Adrenal gland (tissue), 12 donors: ENCODE measurements around the gene TRAPPC13. TPM values are rescaled to one million over a fixed set of nuclear protein-coding genes. Genes with fewer than 3 reads are reported as not detected.

Experiments
- DNase-seq, 7 donors: peaks; one replicate each; pipeline ENCODE4 v3.0.0-alpha.2; 2019 to 2020
- H3K27ac ChIP-seq, 5 donors: fragments of 200-600 bp; sonication (generic) in 4 of 5; 1 replicate in 3 of 5; 2 replicates in 2 of 5; pipeline versions ENCODE4 v1.5.1 to v1.8.0; 2016 to 2020; ENCODE audit warnings: mild to moderate bottlenecking in 1 of 5
- H3K27me3 ChIP-seq: fragments of 200-600 bp; 2 replicates; pipeline ENCODE4 v1.8.0; 2021
- H3K36me3 ChIP-seq, 2 donors: fragments of 200-600 bp; replicated peaks in 1 of 2; 1 replicate in 1 of 2; 2 replicates in 1 of 2; pipeline versions ENCODE4 v1.5.1 to v1.8.0; 2018 to 2022
- H3K4me1 ChIP-seq, 2 donors: fragments of 200-600 bp; replicated peaks in 1 of 2; 1 replicate in 1 of 2; 2 replicates in 1 of 2; pipeline versions ENCODE4 v1.5.1 to v1.8.0; 2018 to 2021
- H3K4me3 ChIP-seq, 4 donors: fragments of 200-600 bp; sonication (generic) in 3 of 4; one replicate each; pipeline ENCODE4 v1.5.1; 2016 to 2018
- H3K9me3 ChIP-seq, 3 donors: fragments of 200-600 bp; sonication (generic) in 1 of 3; replicated peaks in 1 of 3; 1 replicate in 2 of 3; 2 replicates in 1 of 3; pipeline versions ENCODE4 v1.5.1 to v1.8.0; 2016 to 2021
- POLR2A ChIP-seq, 2 donors: fragments of 450-650 bp; IDR thresholded peaks; one replicate each; pipeline ENCODE4 v1.6.1; 2017; ENCODE audit warnings: antibody characterized with exemption in 2 of 2, mild to moderate bottlenecking in 2 of 2, moderate library complexity in 1 of 2
- WGBS, 4 donors: extraction: QIAGEN DNeasy Blood & Tissue Kit in 2 of 4; methylation state at CpG; one replicate each; pipeline versions ENCODE4 v1.1.5 to v1.1.7; 2013 to 2017; 5-methylcytosine and 5-hydroxymethylcytosine counted together
- intact Hi-C, 2 donors: fragments of 100-400 bp; cut with DNase I; formaldehyde crosslinking; loops; one replicate each; pipeline versions ENCODE4 v1.14.1 to v1.15.0; 2022 to 2023
- polyA plus RNA-seq, 3 donors: library from polyadenylated mRNA; stranded (reverse); fragments of 200-250 nt in 2 of 3; fragments of 350-450 nt in 1 of 3; fragmentation: Illumina TruSeq in 1 of 3; extraction: RNeasy Lipid Tissue Mini Kit (QIAGEN cat#74804) in 1 of 3; gene quantifications; one replicate each; pipeline ENCODE4 v1.2.3, GENCODE V29; 2013 to 2014
- total RNA-seq, 9 donors: library from RNA; depleted of rRNA in 4 of 9; stranded (reverse); fragments of >200 nt in 4 of 9; fragments of 120-200 nt in 1 of 9; fragmentation: NEBNext Ultra II Directional in 1 of 9; extraction: Animal tissue kit (Norgen Biotek cat#: 25700) in 1 of 9; gene quantifications; one replicate each; pipeline versions ENCODE4 v1.1.0 to v1.2.4, GENCODE V29; 2013 to 2023
- TF ChIP-seq, protein P1 (sequence below), 6 experiments: fragments of 450-650 bp in 4 of 6; fragments of 200-600 bp in 2 of 6; sonication (generic) in 1 of 6; IDR thresholded peaks; 1 replicate in 5 of 6; 2 replicates in 1 of 6; pipeline versions ENCODE4 v1.5.1 to v1.8.0; 2016 to 2021; ENCODE audit warnings: antibody characterized with exemption in 6 of 6, mild to moderate bottlenecking in 2 of 6, moderate library complexity in 1 of 6
- donor health status: healthy with polysubstance abuse.
- donor health status: Bipolar disorder and iron deficiency.
- donor health status: DM: yes; HTN: yes; CAD: no.
- donor health status: DM: no; HTN: no; CAD: no.
- donor health status: DM: no; HTN: no; CAD: no.
- donor health status: DM: yes; HTN: yes; CAD: no.

TRAPPC13 gene
- total and polyA plus RNA-seq, 12 donors: 9.8 to 53.6 (median 18.9) TPM

DNA sequence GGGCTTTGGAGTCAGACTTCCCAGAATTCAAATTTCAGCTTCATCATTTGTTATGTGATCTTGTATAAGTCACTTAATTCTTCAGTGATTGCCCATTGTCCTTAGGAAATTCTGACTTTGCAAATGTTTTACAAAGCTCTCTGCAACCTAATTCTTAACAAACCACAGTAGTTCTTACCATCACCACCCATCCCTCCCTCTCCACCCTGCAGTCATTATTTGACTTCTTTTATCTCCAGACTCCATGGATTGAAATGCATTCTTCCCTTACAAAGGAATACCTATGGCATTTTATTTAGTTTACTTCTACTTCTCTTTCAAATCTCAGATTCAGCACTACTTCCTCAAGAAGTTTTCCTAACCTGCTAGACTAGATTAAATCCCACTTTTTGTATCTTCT is 23.1 kb downstream of the TRAPPC13 start:
- TF ChIP-seq, protein P1, sequence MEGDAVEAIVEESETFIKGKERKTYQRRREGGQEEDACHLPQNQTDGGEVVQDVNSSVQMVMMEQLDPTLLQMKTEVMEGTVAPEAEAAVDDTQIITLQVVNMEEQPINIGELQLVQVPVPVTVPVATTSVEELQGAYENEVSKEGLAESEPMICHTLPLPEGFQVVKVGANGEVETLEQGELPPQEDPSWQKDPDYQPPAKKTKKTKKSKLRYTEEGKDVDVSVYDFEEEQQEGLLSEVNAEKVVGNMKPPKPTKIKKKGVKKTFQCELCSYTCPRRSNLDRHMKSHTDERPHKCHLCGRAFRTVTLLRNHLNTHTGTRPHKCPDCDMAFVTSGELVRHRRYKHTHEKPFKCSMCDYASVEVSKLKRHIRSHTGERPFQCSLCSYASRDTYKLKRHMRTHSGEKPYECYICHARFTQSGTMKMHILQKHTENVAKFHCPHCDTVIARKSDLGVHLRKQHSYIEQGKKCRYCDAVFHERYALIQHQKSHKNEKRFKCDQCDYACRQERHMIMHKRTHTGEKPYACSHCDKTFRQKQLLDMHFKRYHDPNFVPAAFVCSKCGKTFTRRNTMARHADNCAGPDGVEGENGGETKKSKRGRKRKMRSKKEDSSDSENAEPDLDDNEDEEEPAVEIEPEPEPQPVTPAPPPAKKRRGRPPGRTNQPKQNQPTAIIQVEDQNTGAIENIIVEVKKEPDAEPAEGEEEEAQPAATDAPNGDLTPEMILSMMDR (IDR thresholded peaks at IDR 0.05): no peak
- no peak for TF ChIP-seq POLR2A (IDR thresholded peaks at IDR 0.05)

DNA sequence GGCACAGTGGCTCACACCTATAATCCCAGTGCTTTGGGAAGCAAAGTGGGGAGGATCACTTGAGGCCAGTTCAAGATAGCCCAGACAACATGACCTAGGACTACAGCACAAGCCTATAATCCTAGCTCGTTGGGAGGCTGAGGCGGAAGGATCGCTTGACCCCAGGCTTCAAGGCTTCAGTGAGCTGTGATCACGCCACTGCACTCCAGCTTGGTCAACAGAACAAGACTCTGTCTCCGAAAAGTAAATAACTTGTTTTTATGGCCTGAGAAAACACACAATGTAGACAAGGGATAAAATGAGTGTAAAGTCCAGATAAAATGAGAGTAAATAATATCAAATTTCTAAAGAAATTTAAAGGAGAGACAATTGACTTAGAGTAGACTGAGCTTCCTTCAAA is 26.3 kb downstream of the TRAPPC13 start:
- peaks cover 0 to 11% of the 10 kb centered on the region in 2 donors for H3K36me3 ChIP-seq
- 74 to 96% (median 81%) methylated on average over 5 of the region's 5 CpGs for WGBS, 4 donors
- no peak overlapping the region for H3K27ac ChIP-seq
- no peaks in the 10 kb centered on the region for H3K9me3 ChIP-seq
- DNase-seq: no peak
- H3K4me1 ChIP-seq: no peaks in the 10 kb centered on the region
- H3K27me3 ChIP-seq: no peaks in the 10 kb centered on the region
- intact Hi-C loops: no loop called here
- no peak for TF ChIP-seq POLR2A (IDR thresholded peaks at IDR 0.05)
- TF ChIP-seq, protein P1 (IDR thresholded peaks at IDR 0.05): no peak
- H3K4me3 ChIP-seq: no peak overlapping the region

More for the DNA sequence above, 23.1 kb downstream of the TRAPPC13 start:
- Histone ChIP-seq H3K36me3 (peaks cover 0 to 11% of the 10 kb centered on the region in 2 donors), H3K9me3 (no peaks in the 10 kb centered on the region), H3K27ac (no peak overlapping the region), H3K4me3 (no peak overlapping the region), H3K27me3 (no peaks in the 10 kb centered on the region), H3K4me1 (no peaks in the 10 kb centered on the region)
- intact Hi-C loops: no loop called here
- no peak for DNase-seq

DNA sequence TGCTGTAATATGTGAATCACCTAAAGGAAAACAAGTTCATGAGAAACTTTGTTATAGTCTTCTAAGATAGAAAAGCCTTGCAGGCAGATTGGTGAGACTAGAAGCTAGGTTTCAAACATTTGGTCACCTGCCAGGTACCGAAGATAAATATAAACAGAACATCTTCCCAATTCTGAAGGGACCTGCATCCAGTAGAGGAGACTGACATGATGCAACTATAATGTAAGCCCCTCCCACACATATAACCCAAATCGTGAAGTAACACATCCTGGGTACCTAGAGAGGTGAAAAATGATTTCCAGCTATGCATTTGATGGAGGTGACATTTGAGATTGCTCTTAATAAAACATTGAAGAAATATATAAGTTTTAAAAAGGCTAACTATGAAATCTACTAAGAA is 29.9 kb downstream of the TRAPPC13 start:
- no peak overlapping the region for H3K4me3 ChIP-seq
- no peak overlapping the region for H3K27ac ChIP-seq
- 89 to 96% (median 95%) methylated on average over 2 of the region's 2 CpGs for WGBS, 4 donors
- H3K36me3 ChIP-seq: peaks cover 0 to 9% of the 10 kb centered on the region in 2 donors
- intact Hi-C loops: no loop called here
- no peak for DNase-seq
- H3K27me3 ChIP-seq: no peaks in the 10 kb centered on the region
- TF ChIP-seq POLR2A (IDR thresholded peaks at IDR 0.05): no peak
- TF ChIP-seq, protein P1 (IDR thresholded peaks at IDR 0.05): no peak
- H3K4me1 ChIP-seq: no peaks in the 10 kb centered on the region
- no peaks in the 10 kb centered on the region for H3K9me3 ChIP-seq

DNA sequence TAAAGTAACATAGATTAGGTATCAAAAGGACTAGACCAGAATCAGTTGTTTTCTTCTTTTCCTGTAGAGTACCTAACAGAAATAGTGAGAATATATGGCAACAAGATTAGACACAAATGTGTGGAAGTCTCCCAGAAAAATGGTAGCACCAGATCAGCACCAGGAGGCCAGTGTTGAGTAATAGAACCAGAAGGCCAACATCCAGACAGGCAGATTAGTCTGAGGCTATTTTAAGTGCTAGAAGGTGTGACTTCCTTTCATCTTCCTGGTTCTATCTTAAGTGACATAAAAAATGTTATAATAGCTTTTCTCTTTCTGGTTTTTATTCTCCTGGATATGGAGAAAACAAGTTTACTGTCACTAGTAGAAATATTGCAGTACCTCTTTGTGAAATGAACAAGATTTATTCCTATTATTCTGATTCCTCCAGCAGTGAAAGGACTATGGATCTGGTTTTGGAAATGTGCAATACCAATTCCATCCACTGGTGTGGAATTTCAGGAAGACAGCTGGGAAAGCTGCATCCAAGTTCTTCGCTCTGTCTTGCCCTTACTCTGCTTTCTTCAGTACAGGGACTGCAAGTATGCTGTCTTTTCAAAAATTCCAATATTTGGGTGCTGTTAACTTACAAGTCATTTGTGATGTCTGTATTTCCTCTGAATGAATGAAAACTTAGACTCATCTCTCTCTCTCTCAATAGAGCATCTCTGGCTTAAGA is 39.1 kb downstream of the TRAPPC13 start:
- Histone ChIP-seq H3K36me3 (peaks cover 0 to 17% of the 10 kb centered on the region in 2 donors), H3K27me3 (no peaks in the 10 kb centered on the region), H3K27ac (no peak overlapping the region), H3K9me3 (no peaks in the 10 kb centered on the region), H3K4me3 (no peak overlapping the region), H3K4me1 (no peaks in the 10 kb centered on the region)
- TF ChIP-seq POLR2A (IDR thresholded peaks at IDR 0.05): no peak
- TF ChIP-seq, protein P1 (IDR thresholded peaks at IDR 0.05): peak in 5 of 6 experiments; percentile 21 to 37 (median 30)
- 71 to 97% (median 96%) methylated on average over 1 of the region's 1 CpG for WGBS, 4 donors
- DNase-seq: no peak
- intact Hi-C loops: no loop called here
